Measurements from ENCODE around the gene FEZ2. TPM values are rescaled to one million over a fixed set of nuclear protein-coding genes. Genes with fewer than 3 reads are reported as not detected.
"Not testable (repeated sequence)": the region's sequence is repeated elsewhere in the genome, so short reads cannot be mapped to it uniquely, and the experiment has no call there.

Gene FEZ2
- total and polyA plus RNA-seq, 12 donors, result 13.9 to 103 (median 63.5) TPM

DNA sequence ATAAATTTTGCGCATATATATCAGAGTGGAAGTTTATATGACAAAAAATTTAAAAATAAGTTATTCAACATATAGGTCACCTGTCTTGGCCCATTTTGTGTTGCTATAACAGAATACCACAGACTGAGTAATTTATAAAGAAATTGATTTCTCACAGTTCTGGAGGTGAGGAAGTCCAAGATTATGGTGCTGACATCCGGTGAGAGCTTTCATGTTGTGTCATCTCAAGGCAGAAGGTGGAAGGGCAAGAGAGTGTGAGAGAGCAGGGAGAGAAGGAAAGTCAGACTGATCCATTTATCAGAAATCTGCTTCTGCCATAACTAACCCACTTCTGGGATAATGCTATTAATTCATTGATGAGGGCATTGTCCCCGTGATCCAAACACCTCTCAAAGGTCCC, 9.0 kb upstream of the FEZ2 start:
- Histone ChIP-seq H3K9me3 (replicated peaks in 1 of 3) (no peaks in the 10 kb centered on the region), H3K4me3 (no peak overlapping the region), H3K27me3 (no peaks in the 10 kb centered on the region), H3K4me1 (replicated peaks in 1 of 2) (no peaks in the 10 kb centered on the region), H3K27ac (no peak overlapping the region), H3K36me3 (replicated peaks in 1 of 2) (no peaks in the 10 kb centered on the region)
- intact Hi-C loops (cut with DNase I), result no loop called here
- no peak for DNase-seq
- TF ChIP-seq POLR2A (IDR thresholded peaks at IDR 0.05), result no peak
- TF ChIP-seq, protein P1, sequence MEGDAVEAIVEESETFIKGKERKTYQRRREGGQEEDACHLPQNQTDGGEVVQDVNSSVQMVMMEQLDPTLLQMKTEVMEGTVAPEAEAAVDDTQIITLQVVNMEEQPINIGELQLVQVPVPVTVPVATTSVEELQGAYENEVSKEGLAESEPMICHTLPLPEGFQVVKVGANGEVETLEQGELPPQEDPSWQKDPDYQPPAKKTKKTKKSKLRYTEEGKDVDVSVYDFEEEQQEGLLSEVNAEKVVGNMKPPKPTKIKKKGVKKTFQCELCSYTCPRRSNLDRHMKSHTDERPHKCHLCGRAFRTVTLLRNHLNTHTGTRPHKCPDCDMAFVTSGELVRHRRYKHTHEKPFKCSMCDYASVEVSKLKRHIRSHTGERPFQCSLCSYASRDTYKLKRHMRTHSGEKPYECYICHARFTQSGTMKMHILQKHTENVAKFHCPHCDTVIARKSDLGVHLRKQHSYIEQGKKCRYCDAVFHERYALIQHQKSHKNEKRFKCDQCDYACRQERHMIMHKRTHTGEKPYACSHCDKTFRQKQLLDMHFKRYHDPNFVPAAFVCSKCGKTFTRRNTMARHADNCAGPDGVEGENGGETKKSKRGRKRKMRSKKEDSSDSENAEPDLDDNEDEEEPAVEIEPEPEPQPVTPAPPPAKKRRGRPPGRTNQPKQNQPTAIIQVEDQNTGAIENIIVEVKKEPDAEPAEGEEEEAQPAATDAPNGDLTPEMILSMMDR (IDR thresholded peaks at IDR 0.05), result no peak
- 56 to 86% (median 71%) methylated on average over 3 of the region's 3 CpGs for WGBS, 4 donors

DNA sequence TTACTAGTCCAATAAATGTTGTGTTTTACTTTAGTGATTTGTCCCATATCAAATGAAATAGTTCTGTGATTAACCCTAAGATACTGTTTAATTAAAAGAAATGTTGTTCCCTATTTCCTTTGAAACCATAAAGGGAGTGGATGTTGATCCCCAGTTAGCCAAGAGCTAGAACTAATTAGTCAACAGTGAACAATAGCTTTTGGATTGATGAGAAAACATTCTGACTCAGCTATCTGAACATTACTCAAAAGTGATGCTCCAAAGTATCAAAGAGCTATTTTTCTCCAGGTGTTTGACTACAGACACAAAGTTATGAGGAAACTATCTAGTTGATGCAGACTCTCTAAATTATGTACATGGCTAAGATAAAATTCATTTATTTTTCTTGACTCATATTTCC, 7.3 kb upstream of the FEZ2 start:
- intact Hi-C loops (cut with DNase I), result no loop called here
- TF ChIP-seq POLR2A (IDR thresholded peaks at IDR 0.05), result no peak
- TF ChIP-seq, protein P1 (IDR thresholded peaks at IDR 0.05), result no peak
- H3K4me3 ChIP-seq, result no peak overlapping the region
- H3K27me3 ChIP-seq, result no peaks in the 10 kb centered on the region
- H3K9me3 ChIP-seq (replicated peaks in 1 of 3), result no peaks in the 10 kb centered on the region
- no peaks in the 10 kb centered on the region for H3K4me1 ChIP-seq (replicated peaks in 1 of 2)
- H3K27ac ChIP-seq, result no peak overlapping the region
- no peak for DNase-seq
- no peaks in the 10 kb centered on the region for H3K36me3 ChIP-seq (replicated peaks in 1 of 2)

DNA sequence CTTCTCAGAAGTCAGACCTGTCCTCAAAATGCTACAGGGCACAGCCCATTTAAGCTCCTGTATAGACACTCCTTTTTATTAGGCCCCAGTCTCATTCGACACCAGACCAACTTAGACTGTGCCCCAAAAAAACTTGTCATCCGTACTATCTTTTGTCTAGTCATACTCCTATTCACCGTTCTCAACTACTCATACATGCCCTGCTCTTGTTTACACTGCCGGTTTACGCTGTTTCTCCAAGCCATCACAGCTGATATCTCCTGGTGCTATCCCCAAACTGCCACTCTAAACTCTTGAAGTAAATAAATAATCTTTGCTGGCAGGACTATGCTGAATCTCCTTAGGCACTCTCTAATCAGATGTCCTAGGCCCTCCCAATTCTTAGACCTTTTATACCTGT, 5.7 kb upstream of the FEZ2 start:
- H3K27ac ChIP-seq; H3K4me1 ChIP-seq (replicated peaks in 1 of 2); DNase-seq; H3K27me3 ChIP-seq; H3K36me3 ChIP-seq (replicated peaks in 1 of 2); intact Hi-C loops (cut with DNase I); H3K4me3 ChIP-seq; H3K9me3 ChIP-seq (replicated peaks in 1 of 3): not testable (repeated sequence)
- 93 to 97% (median 96%) methylated on average over 5 of the region's 5 CpGs for WGBS, 4 donors

DNA sequence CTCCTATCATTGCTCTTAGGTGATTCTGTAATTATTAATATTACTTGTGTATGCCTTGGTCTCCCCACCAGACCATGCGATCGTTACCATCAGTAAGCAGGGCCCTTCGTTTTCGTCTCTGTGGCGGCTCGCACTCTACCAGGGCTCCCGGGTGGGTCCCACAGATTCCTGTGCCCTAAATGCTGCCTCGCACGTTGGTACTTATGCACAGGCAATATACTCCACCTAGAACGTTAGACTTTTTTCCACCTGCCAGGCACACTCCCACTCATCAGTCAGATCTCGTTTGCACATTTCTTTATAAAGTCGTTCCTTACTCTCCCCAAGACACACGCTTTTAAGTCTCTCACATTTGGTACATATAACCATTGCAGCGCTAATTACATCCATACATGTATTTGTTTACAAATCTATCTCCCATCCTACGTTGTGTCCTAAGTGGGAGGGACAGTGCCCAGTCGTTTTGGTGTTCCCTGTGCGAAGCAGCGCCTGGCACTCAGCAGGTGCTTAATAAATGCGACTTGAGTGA, 901 bp downstream of the FEZ2 start:
- H3K4me3 ChIP-seq, result peak overlapping the region; percentile 1 to 100 (median 81)
- no peaks in the 10 kb centered on the region for H3K36me3 ChIP-seq (replicated peaks in 1 of 2)
- no peak for TF ChIP-seq POLR2A (IDR thresholded peaks at IDR 0.05)
- TF ChIP-seq, protein P1 (IDR thresholded peaks at IDR 0.05), result no peak
- no peaks in the 10 kb centered on the region for H3K27me3 ChIP-seq
- DNase-seq, result no peak
- H3K4me1 ChIP-seq (replicated peaks in 1 of 2), result peaks cover 10 to 23% of the 10 kb centered on the region in 2 donors
- no peaks in the 10 kb centered on the region for H3K9me3 ChIP-seq (replicated peaks in 1 of 3)
- intact Hi-C loops (cut with DNase I), result no loop called here
- peak overlapping the region in 3 of 5 donors; percentile 97 to 100 (median 98) for H3K27ac ChIP-seq
- 34 to 38% (median 36%) methylated on average over 19 of the region's 19 CpGs for WGBS, 4 donors

DNA sequence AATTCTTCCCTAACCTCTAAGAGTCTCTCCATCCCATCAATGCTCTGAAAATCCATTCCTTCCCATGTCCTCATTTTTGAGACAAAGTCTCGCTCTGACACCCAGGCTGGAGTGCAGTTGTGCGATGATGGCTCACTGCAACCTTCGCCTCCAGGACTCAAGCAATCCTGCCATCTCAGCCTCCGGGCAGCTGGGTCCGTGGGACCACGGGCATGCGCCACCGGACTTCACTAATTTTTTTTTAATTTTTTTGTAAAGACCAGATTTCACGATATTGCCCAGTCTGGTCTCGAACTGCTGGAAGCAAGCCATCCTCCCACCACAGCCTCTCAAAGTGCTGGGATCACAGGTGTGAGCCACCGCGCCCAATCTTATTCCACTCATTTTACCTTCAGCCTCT, 1.6 kb downstream of the FEZ2 start:
- Histone ChIP-seq H3K4me3 (peak overlapping the region in 1 of 4 donors; percentile 100), H3K36me3 (replicated peaks in 1 of 2) (no peaks in the 10 kb centered on the region), H3K27me3 (no peaks in the 10 kb centered on the region), H3K4me1 (replicated peaks in 1 of 2) (peaks cover 10 to 23% of the 10 kb centered on the region in 2 donors), H3K9me3 (replicated peaks in 1 of 3) (no peaks in the 10 kb centered on the region), H3K27ac (no peak overlapping the region)
- DNase-seq, result no peak
- intact Hi-C loops (cut with DNase I), result no loop called here
- TF ChIP-seq, protein P1 (IDR thresholded peaks at IDR 0.05), result no peak
- no peak for TF ChIP-seq POLR2A (IDR thresholded peaks at IDR 0.05)
- 96 to 98% (median 97%) methylated on average over 12 of the region's 12 CpGs for WGBS, 4 donors

Data from adrenal gland (tissue), 12 donors.